Caco-2 (cell line): ENCODE results near the gene CDK9. TPM values are rescaled to one million over a fixed set of nuclear protein-coding genes. Genes with fewer than 3 reads are reported as not detected.

Source experiments
- BruUV-seq: library from RNA; stranded (reverse); fragments of 400-500 nt; replicated peaks from 2 replicates; lab custom pipeline; 2021; lab: Mats Ljungman, UMichigan
- CTCF ChIA-PET: fragments of 300-600 bp; sonication (Branson Sonifier 250); formaldehyde crosslinking; loops from one replicate; lab custom pipeline; 2022; ENCODE audit warnings: antibody characterized with exemption; lab: Charles Lee
- POLR2A ChIA-PET: fragments of 300-600 bp; sonication (Branson Sonifier 250); formaldehyde crosslinking; loops from one replicate; lab custom pipeline; 2022; ENCODE audit warnings: antibody characterized with exemption; lab: Charles Lee
- DNase-seq, 2 experiments: peaks; one replicate each; pipeline versions ENCODE4 v3.0.0 to v3.0.0-alpha.2; 2020 to 2022
- H3K27me3 ChIP-seq: replicated peaks from 2 replicates; pipeline ENCODE4 v1.6.0; 2011; ENCODE audit warnings: low read length; ENCODE audit not compliant: control insufficient read depth, insufficient read depth
- H3K36me3 ChIP-seq: 2 replicates; pipeline ENCODE4 v1.5.1; 2011; ENCODE audit warnings: low read length; ENCODE audit not compliant: control insufficient read depth, insufficient read depth
- H3K4me1 ChIP-seq: fragments of 250-450 bp; sonication (Bioruptor Pico); 2 replicates; pipeline ENCODE4 v1.5.1; 2020; ENCODE audit warnings: mild to moderate bottlenecking
- H3K4me3 ChIP-seq: 2 replicates; pipeline ENCODE4 v1.5.1; 2011; ENCODE audit warnings: low read depth, mild to moderate bottlenecking, control low read depth, low read length
- H3K9me3 ChIP-seq: fragments of 250-450 bp; sonication (Bioruptor Pico); 2 replicates; pipeline ENCODE4 v1.5.1; 2020; ENCODE audit warnings: mild to moderate bottlenecking, moderate library complexity
- H3K27ac Mint-ChIP-seq: one replicate; pipeline ENCODE4 v1.8.0; 2022; ENCODE audit warnings: mixed read lengths; ENCODE audit not compliant: unreplicated experiment
- H3K27me3 Mint-ChIP-seq: one replicate; pipeline ENCODE4 v1.8.0; 2022; ENCODE audit warnings: mixed read lengths; ENCODE audit not compliant: insufficient read depth, unreplicated experiment
- H3K36me3 Mint-ChIP-seq: one replicate; pipeline ENCODE4 v1.8.0; 2022; ENCODE audit warnings: mild to moderate bottlenecking, mixed read lengths; ENCODE audit not compliant: insufficient read depth, unreplicated experiment
- H3K4me1 Mint-ChIP-seq: one replicate; pipeline ENCODE4 v1.8.0; 2022; ENCODE audit warnings: low read depth, mixed read lengths; ENCODE audit not compliant: unreplicated experiment
- H3K4me3 Mint-ChIP-seq: one replicate; pipeline ENCODE4 v1.8.0; 2022; ENCODE audit warnings: mild to moderate bottlenecking, moderate library complexity, mixed read lengths; ENCODE audit not compliant: unreplicated experiment
- H3K9me3 Mint-ChIP-seq: one replicate; pipeline ENCODE4 v1.8.0; 2022; ENCODE audit warnings: mixed read lengths; ENCODE audit not compliant: unreplicated experiment
- CTCF ChIP-seq, 2 experiments: fragments of 200-600 bp in 1 of 2; IDR thresholded peaks; 1 replicate in 1 of 2; 2 replicates in 1 of 2; pipeline versions ENCODE4 v1.5.1 to v1.8.0; 2011 to 2022; ENCODE audit warnings: antibody characterized with exemption in 1 of 2, control low read depth in 1 of 2, inconsistent platforms in 1 of 2, low read depth in 1 of 2, low read length in 1 of 2, mild to moderate bottlenecking in 1 of 2, moderate library complexity in 1 of 2; ENCODE audit not compliant: insufficient read depth in 1 of 2, severe bottlenecking in 1 of 2, unreplicated experiment in 1 of 2
- intact Hi-C: fragments of 100-400 bp; cut with micrococcal nuclease; formaldehyde crosslinking; loops from one replicate; pipeline ENCODE4 v1.10.0; 2022; ENCODE audit not compliant: unreplicated experiment
- total RNA-seq: library from RNA; stranded (reverse); gene quantifications from 2 replicates; pipeline ENCODE4 v1.2.3, GENCODE V29; 2022

Gene CDK9
- total RNA-seq, 1 experiment from 2014 or later, result 48.2 TPM

DNA sequence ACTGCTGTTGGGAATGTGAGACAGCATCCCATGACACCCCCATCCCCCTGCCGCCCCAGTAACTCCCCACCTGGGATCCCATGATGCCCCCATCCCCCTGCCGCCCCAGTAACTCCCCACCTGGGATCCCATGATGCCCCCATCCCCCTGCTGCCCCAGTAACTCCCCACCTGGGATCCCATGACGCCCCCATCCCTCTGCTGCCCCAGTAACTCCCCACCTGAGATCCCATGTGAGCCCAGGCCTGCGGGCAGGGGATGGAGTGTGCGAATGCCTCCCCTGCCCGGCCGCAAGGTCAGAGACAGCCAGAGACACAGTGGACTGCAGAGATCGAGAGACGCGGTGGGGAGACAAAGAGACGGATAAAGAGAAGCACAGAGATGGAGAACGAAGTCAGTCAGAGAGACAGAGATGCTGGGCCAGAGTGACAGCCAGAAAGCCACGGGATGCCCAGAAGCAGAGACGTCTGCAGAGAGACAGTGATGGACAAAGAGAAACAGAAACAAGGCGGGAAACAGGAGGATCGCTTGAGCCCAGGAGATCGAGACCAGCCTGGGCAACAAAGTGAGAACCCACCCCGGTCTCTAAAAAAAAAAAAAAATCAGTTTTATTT is 8.4 kb upstream of the CDK9 start:
- CTCF ChIA-PET, result no interaction called here

GRCh38 chr9:127778280-127779135 is 7.3 kb upstream of the CDK9 start, which contains the start of gene SH2D3C:
SH2D3C (minus strand) TSS chr9:127778666; CDS start chr9:127778627, 39 bp downstream.
- Histone ChIP-seq H3K9me3 (no peaks in the 10 kb centered on the region), H3K36me3 (no peaks in the 10 kb centered on the region), H3K4me1 (no peaks in the 10 kb centered on the region), H3K4me3 (no peak within 1 kb of the TSS), H3K27me3 (no peaks in the 10 kb centered on the region)
- Mint-ChIP-seq H3K4me3 (no peak within 1 kb of the TSS), H3K27me3 (peaks cover 3% of the 10 kb centered on the region), H3K9me3 (no peaks in the 10 kb centered on the region), H3K36me3 (no peaks in the 10 kb centered on the region), H3K4me1 (no peaks in the 10 kb centered on the region), H3K27ac (no peak within 1 kb of the TSS)
- BruUV-seq, result no TSS peak
- TF ChIP-seq CTCF (IDR thresholded peaks at IDR 0.05; ENCODE audit: insufficient read depth in 1 of 2, low read depth in 1 of 2, low read length in 1 of 2, severe bottlenecking in 1 of 2, unreplicated experiment in 1 of 2), result no peak
- intact Hi-C loops, result no loop called here
- DNase-seq, result no peak
- ChIA-PET CTCF (interaction anchor here (1.1 kb wide), 1 partner anchor 7 kb away, joined by 3 read pairs; no protein-coding TSS in a partner anchor), POLR2A (no interaction called here)

More for the DNA sequence above, 8.4 kb upstream of the CDK9 start:
- H3K9me3 ChIP-seq, result no peaks in the 10 kb centered on the region
- H3K4me3 ChIP-seq, result no peak overlapping the region
- BruUV-seq, result no TSS peak
- no peaks in the 10 kb centered on the region for H3K36me3 ChIP-seq
- H3K36me3 Mint-ChIP-seq, result no peaks in the 10 kb centered on the region
- no peak for DNase-seq
- H3K9me3 Mint-ChIP-seq, result no peaks in the 10 kb centered on the region
- POLR2A ChIA-PET, result no interaction called here
- peaks cover 3% of the 10 kb centered on the region for H3K27me3 Mint-ChIP-seq
- no peaks in the 10 kb centered on the region for H3K4me1 Mint-ChIP-seq
- no peak for TF ChIP-seq CTCF (IDR thresholded peaks at IDR 0.05; ENCODE audit: insufficient read depth in 1 of 2, low read depth in 1 of 2, low read length in 1 of 2, severe bottlenecking in 1 of 2, unreplicated experiment in 1 of 2)
- intact Hi-C loops, result no loop called here
- H3K4me3 Mint-ChIP-seq, result no peak overlapping the region
- no peaks in the 10 kb centered on the region for H3K27me3 ChIP-seq
- no peaks in the 10 kb centered on the region for H3K4me1 ChIP-seq
- H3K27ac Mint-ChIP-seq, result no peak overlapping the region

- Histone ChIP-seq H3K36me3 (no peaks in the 10 kb centered on the region), H3K9me3 (no peaks in the 10 kb centered on the region), H3K4me1 (no peaks in the 10 kb centered on the region), H3K4me3 (no peak overlapping the region), H3K27me3 (no peaks in the 10 kb centered on the region)
- no peak for TF ChIP-seq CTCF (IDR thresholded peaks at IDR 0.05; ENCODE audit: insufficient read depth in 1 of 2, low read depth in 1 of 2, low read length in 1 of 2, severe bottlenecking in 1 of 2, unreplicated experiment in 1 of 2)
- BruUV-seq, result no TSS peak
- no peaks in the 10 kb centered on the region for H3K4me1 Mint-ChIP-seq
- no peaks in the 10 kb centered on the region for H3K36me3 Mint-ChIP-seq
- no peaks in the 10 kb centered on the region for H3K27me3 Mint-ChIP-seq
- H3K9me3 Mint-ChIP-seq, result no peaks in the 10 kb centered on the region
- no peak for DNase-seq
- H3K4me3 Mint-ChIP-seq, result no peak overlapping the region
- ChIA-PET POLR2A (no interaction called here), CTCF (interaction anchor here (0.5 to 1.1 kb wide), 2 partner anchors 8 to 91 kb away, joined by 3 read pairs; no protein-coding TSS in a partner anchor)
- no peak overlapping the region for H3K27ac Mint-ChIP-seq
- intact Hi-C loops, result no loop called here
These were observed 6.5 kb upstream of the CDK9 start for GRCh38 chr9:127779136-127779981.
